ENCODE measurements around the gene SENP5. TPM values are rescaled to one million over a fixed set of nuclear protein-coding genes. Genes with fewer than 3 reads are reported as not detected.

SENP5 gene
- total RNA-seq, 3 donors from 2014 or later (not counting 1 experiment from before 2014, with no cell fraction given): 77.0 to 98.7 (median 78.0) TPM

GRCh38 chr3:196916995-196917394 is 49.3 kb downstream of the SENP5 start:
- no peak overlapping the region for H3K4me3 Mint-ChIP-seq
- H3K27me3 ChIP-seq (ENCODE audit: control insufficient read depth, insufficient read depth, low read length): no peaks in the 10 kb centered on the region
- no peak overlapping the region for H3K27ac Mint-ChIP-seq
- TF ChIP-seq CTCF (IDR thresholded peaks at IDR 0.05): no peak
- H3K4me1 ChIP-seq (ENCODE audit: control insufficient read depth, insufficient read depth, low read length): no peaks in the 10 kb centered on the region
- H3K9me3 ChIP-seq (ENCODE audit: control insufficient read depth, insufficient read depth, low read length): peaks cover 4% of the 10 kb centered on the region
- intact Hi-C loops (cut with micrococcal nuclease): no loop called here
- 96% methylated on average over 3 of the region's 3 CpGs for WGBS (ENCODE audit: insufficient coverage)
- H3K27me3 Mint-ChIP-seq (ENCODE audit: low read depth in 2 of 2): no peaks in the 10 kb centered on the region
- no peaks in the 10 kb centered on the region for H3K4me1 Mint-ChIP-seq
- no peaks in the 10 kb centered on the region for H3K9me3 Mint-ChIP-seq
- H3K36me3 Mint-ChIP-seq: no peaks in the 10 kb centered on the region
- H3K4me3 ChIP-seq (ENCODE audit: low read length): no peak overlapping the region
- ATAC-seq (no peak), DNase-seq (no peak)
- no peak overlapping the region for H3K27ac ChIP-seq (ENCODE audit: low read length)
- H3K36me3 ChIP-seq (ENCODE audit: control insufficient read depth, insufficient read depth, low read length): peaks cover 12% of the 10 kb centered on the region

GRCh38 chr3:196918968-196919367 is 51.2 kb downstream of the SENP5 start:
- Histone ChIP-seq H3K36me3 (ENCODE audit: control insufficient read depth, insufficient read depth, low read length) (peaks cover 17% of the 10 kb centered on the region), H3K4me1 (ENCODE audit: control insufficient read depth, insufficient read depth, low read length) (no peaks in the 10 kb centered on the region), H3K9me3 (ENCODE audit: control insufficient read depth, insufficient read depth, low read length) (peaks cover 4% of the 10 kb centered on the region), H3K27me3 (ENCODE audit: control insufficient read depth, insufficient read depth, low read length) (no peaks in the 10 kb centered on the region), H3K4me3 (ENCODE audit: low read length) (no peak overlapping the region), H3K27ac (ENCODE audit: low read length) (no peak overlapping the region)
- Mint-ChIP-seq H3K36me3 (no peaks in the 10 kb centered on the region), H3K27ac (no peak overlapping the region), H3K4me1 (no peaks in the 10 kb centered on the region), H3K9me3 (no peaks in the 10 kb centered on the region), H3K4me3 (no peak overlapping the region), H3K27me3 (ENCODE audit: low read depth in 2 of 2) (no peaks in the 10 kb centered on the region)
- DNase-seq: no peak
- TF ChIP-seq CTCF (IDR thresholded peaks at IDR 0.05): no peak
- no peak for ATAC-seq
- intact Hi-C loops (cut with micrococcal nuclease): no loop called here
- WGBS (ENCODE audit: insufficient coverage): 100% methylated on average over 1 of the region's 2 CpGs

GRCh38 chr3:196920733-196921132 is 53.0 kb downstream of the SENP5 start:
- Histone ChIP-seq H3K4me1 (ENCODE audit: control insufficient read depth, insufficient read depth, low read length) (no peaks in the 10 kb centered on the region), H3K4me3 (ENCODE audit: low read length) (no peak overlapping the region), H3K27ac (ENCODE audit: low read length) (no peak overlapping the region), H3K27me3 (ENCODE audit: control insufficient read depth, insufficient read depth, low read length) (no peaks in the 10 kb centered on the region), H3K36me3 (ENCODE audit: control insufficient read depth, insufficient read depth, low read length) (peaks cover 11% of the 10 kb centered on the region), H3K9me3 (ENCODE audit: control insufficient read depth, insufficient read depth, low read length) (peaks cover 4% of the 10 kb centered on the region)
- no peaks in the 10 kb centered on the region for H3K4me1 Mint-ChIP-seq
- H3K27me3 Mint-ChIP-seq (ENCODE audit: low read depth in 2 of 2): no peaks in the 10 kb centered on the region
- H3K27ac Mint-ChIP-seq: no peak overlapping the region
- DNase-seq (no peak), ATAC-seq (no peak)
- intact Hi-C loops (cut with micrococcal nuclease): no loop called here
- TF ChIP-seq CTCF (IDR thresholded peaks at IDR 0.05): no peak
- 55% methylated on average over 2 of the region's 2 CpGs for WGBS (ENCODE audit: insufficient coverage)
- no peaks in the 10 kb centered on the region for H3K9me3 Mint-ChIP-seq
- H3K4me3 Mint-ChIP-seq: no peak overlapping the region
- no peaks in the 10 kb centered on the region for H3K36me3 Mint-ChIP-seq

All from natural killer cell (primary cell).